ENCODE data around the gene NDRG2.

NDRG2 gene

GRCh38 chr14:20970647-20970982, 54.2 kb downstream of the NDRG2 start:
- H3K4me2 ChIP-seq (ENCODE audit: low read depth, low read length, poor library complexity, severe bottlenecking): peak overlapping the region; percentile 77
- H4K20me1 ChIP-seq (ENCODE audit: low read depth, low read length): no peaks in the 10 kb centered on the region
- TF ChIP-seq CTCF (IDR thresholded peaks at IDR 0.05; ENCODE audit: insufficient read depth, low read length, poor library complexity, severe bottlenecking) (no peak), EZH2phosphoT487 (conservative IDR thresholded peaks at IDR 0.05; ENCODE audit: low read length) (no peak)
- H3K9me3 ChIP-seq (ENCODE audit: insufficient read depth, low read length): no peaks in the 10 kb centered on the region
- no peaks in the 10 kb centered on the region for H3K36me3 ChIP-seq (ENCODE audit: low read length)
- no peaks in the 10 kb centered on the region for H3K79me2 ChIP-seq (ENCODE audit: insufficient read depth, low read length)
- peak overlapping the region; percentile 73 for H3K9ac ChIP-seq (ENCODE audit: low read length)
- H3F3A ChIP-seq (ENCODE audit: insufficient read depth): no peaks in the 10 kb centered on the region
- H2AFZ ChIP-seq (ENCODE audit: low read depth, low read length, severe bottlenecking): peak overlapping the region; percentile 97
- no peaks in the 10 kb centered on the region for H3K27me3 ChIP-seq (ENCODE audit: low read length)
- no peaks in the 10 kb centered on the region for H3K9me2 ChIP-seq (replicated peaks; ENCODE audit: insufficient read depth, low read length)
- H3K4me3 ChIP-seq (ENCODE audit: insufficient read depth, low read length, poor library complexity, severe bottlenecking): peak overlapping the region; percentile 59
- no peak overlapping the region for H3K27ac ChIP-seq (ENCODE audit: low read depth, low read length)

- Histone ChIP-seq H3K9me2 (replicated peaks; ENCODE audit: insufficient read depth, low read length) (no peaks in the 10 kb centered on the region), H3K4me3 (ENCODE audit: insufficient read depth, low read length, poor library complexity, severe bottlenecking) (no peak overlapping the region), H3K27me3 (ENCODE audit: low read length) (no peaks in the 10 kb centered on the region), H3K9ac (ENCODE audit: low read length) (no peak overlapping the region), H3K79me2 (ENCODE audit: insufficient read depth, low read length) (no peaks in the 10 kb centered on the region), H4K20me1 (ENCODE audit: low read depth, low read length) (no peaks in the 10 kb centered on the region), H3F3A (ENCODE audit: insufficient read depth) (no peaks in the 10 kb centered on the region), H3K36me3 (ENCODE audit: low read length) (no peaks in the 10 kb centered on the region), H2AFZ (ENCODE audit: low read depth, low read length, severe bottlenecking) (no peak overlapping the region), H3K4me2 (ENCODE audit: low read depth, low read length, poor library complexity, severe bottlenecking) (no peak overlapping the region), H3K9me3 (ENCODE audit: insufficient read depth, low read length) (no peaks in the 10 kb centered on the region), H3K27ac (ENCODE audit: low read depth, low read length) (no peak overlapping the region)
- TF ChIP-seq EZH2phosphoT487 (conservative IDR thresholded peaks at IDR 0.05; ENCODE audit: low read length): no peak
- TF ChIP-seq CTCF (IDR thresholded peaks at IDR 0.05; ENCODE audit: insufficient read depth, low read length, poor library complexity, severe bottlenecking): no peak
Measured at GRCh38 chr14:20969336-20969735, 55.5 kb downstream of the NDRG2 start.
